H1 (cell line): ENCODE measurements around the gene CHST3. TPM values are rescaled to one million over a fixed set of nuclear protein-coding genes. Genes with fewer than 3 reads are reported as not detected.

ENCODE experiments used
- CTCF ChIA-PET: fragments of 300-600 bp; sonication (Branson Sonifier 250); formaldehyde crosslinking; loops from one replicate; lab custom pipeline; 2021; ENCODE audit not compliant: partially characterized antibody; lab: Charles Lee
- POLR2A ChIA-PET: fragments of 300-600 bp; sonication (Branson Sonifier 250); formaldehyde crosslinking; loops from one replicate; lab custom pipeline; 2021; ENCODE audit warnings: inconsistent platforms; ENCODE audit not compliant: partially characterized antibody; lab: Charles Lee
- DNase-seq, 2 experiments: peaks; one replicate each; pipeline versions ENCODE4 v3.0.0 to v3.0.0-alpha.2; 2010 to 2022; ENCODE audit warnings: low spot score in 2 of 2, low read depth in 1 of 2, mixed read lengths in 1 of 2
- FAIRE-seq: peaks from 2 replicates; lab custom pipeline; 2011; peaks lifted over from hg19 to GRCh38; lab: Jason Lieb, UNC
- H2AFZ ChIP-seq: 2 replicates; pipeline ENCODE4 v1.8.1; 2012; ENCODE audit warnings: low read length, inconsistent platforms
- H2AK5ac ChIP-seq: 2 replicates; pipeline ENCODE4 v1.6.1; 2013; ENCODE audit warnings: low read depth, low read length
- H2BK120ac ChIP-seq: replicated peaks from 2 replicates; pipeline ENCODE3; 2013; ENCODE audit warnings: low read depth, low read length, inconsistent platforms
- H2BK12ac ChIP-seq: 2 replicates; pipeline ENCODE4 v1.6.1; 2013; ENCODE audit warnings: low read depth, low read length
- H2BK15ac ChIP-seq: 2 replicates; pipeline ENCODE4 v1.6.1; 2013; ENCODE audit warnings: low read length
- H2BK20ac ChIP-seq: 2 replicates; pipeline ENCODE4 v1.6.1; 2013; ENCODE audit warnings: low read length
- H2BK5ac ChIP-seq: 2 replicates; pipeline ENCODE4 v1.6.1; 2013; ENCODE audit warnings: low read depth, low read length
- H3K14ac ChIP-seq: 2 replicates; pipeline ENCODE4 v1.6.1; 2013; ENCODE audit warnings: inconsistent platforms; ENCODE audit not compliant: insufficient read length
- H3K18ac ChIP-seq: 2 replicates; pipeline ENCODE4 v1.6.1; 2013; ENCODE audit warnings: low read length; ENCODE audit errors: extremely low read depth
- H3K23ac ChIP-seq: 2 replicates; pipeline ENCODE4 v1.6.1; 2013; ENCODE audit warnings: inconsistent platforms; ENCODE audit not compliant: insufficient read length
- H3K23me2 ChIP-seq: 2 replicates; pipeline ENCODE4 v1.6.1; 2013; ENCODE audit warnings: low read depth, low read length
- H3K27ac ChIP-seq: 2 replicates; pipeline ENCODE4 v1.6.1; 2011; ENCODE audit warnings: low read depth, low read length, inconsistent platforms
- H3K27me3 ChIP-seq, 4 experiments: replicated peaks in 1 of 4; 1 replicate in 1 of 4; 2 replicates in 3 of 4; pipeline versions ENCODE4 v1.6.1 to v1.8.1; 2011 to 2013; ENCODE audit warnings: low read length in 3 of 4, mild to moderate bottlenecking in 3 of 4, inconsistent platforms in 2 of 4, mixed read lengths in 2 of 4, moderate library complexity in 1 of 4; ENCODE audit not compliant: control insufficient read depth in 3 of 4, insufficient read depth in 3 of 4; ENCODE audit errors: extremely low read depth in 1 of 4
- H3K36me3 ChIP-seq, 4 experiments: 2 replicates each; pipeline versions ENCODE4 v1.6.1 to v1.8.1; 2011 to 2013; ENCODE audit warnings: mild to moderate bottlenecking in 4 of 4, low read length in 3 of 4, moderate library complexity in 2 of 4, control low read depth in 1 of 4, inconsistent platforms in 1 of 4; ENCODE audit not compliant: insufficient read depth in 4 of 4, control insufficient read depth in 2 of 4
- H3K4ac ChIP-seq: replicated peaks from 2 replicates; pipeline ENCODE3; 2013; ENCODE audit warnings: low read length, low read depth, mixed read lengths, inconsistent platforms; ENCODE audit not compliant: insufficient read length
- H3K4me1 ChIP-seq, 4 experiments: replicated peaks in 1 of 4; 1 replicate in 1 of 4; 2 replicates in 3 of 4; pipeline versions ENCODE4 v1.6.1 to v1.8.1; 2011 to 2013; ENCODE audit warnings: low read length in 3 of 4, inconsistent platforms in 2 of 4, mixed read lengths in 1 of 4; ENCODE audit not compliant: insufficient read depth in 4 of 4, control insufficient read depth in 3 of 4
- H3K4me2 ChIP-seq, 2 experiments: 2 replicates each; pipeline versions ENCODE4 v1.6.1 to v1.8.1; 2011 to 2013; ENCODE audit warnings: low read depth in 2 of 2, low read length in 2 of 2, control low read depth in 1 of 2, inconsistent platforms in 1 of 2, mild to moderate bottlenecking in 1 of 2; ENCODE audit not compliant: insufficient read depth in 1 of 2
- H3K4me3 ChIP-seq, 4 experiments: fragments of 200-600, 300-600 bp in 1 of 4; sonication (generic), shearing (Covaris generic), sonication (Bioruptor Twin) in 1 of 4; 2 replicates each; pipeline versions ENCODE4 v1.5.1 to v1.8.1; 2011 to 2016; ENCODE audit warnings: low read length in 4 of 4, low read depth in 3 of 4, control low read depth in 2 of 4, inconsistent platforms in 2 of 4, mild to moderate bottlenecking in 2 of 4, mixed read lengths in 1 of 4, moderate library complexity in 1 of 4; ENCODE audit not compliant: insufficient read depth in 2 of 4; ENCODE audit errors: extremely low read depth in 1 of 4
- H3K56ac ChIP-seq: replicated peaks from 2 replicates; pipeline ENCODE3; 2013; ENCODE audit warnings: low read depth, mild to moderate bottlenecking, mixed read lengths, low read length, inconsistent platforms; ENCODE audit not compliant: insufficient read length
- H3K79me1 ChIP-seq: 2 replicates; pipeline ENCODE4 v1.6.1; 2013; ENCODE audit warnings: low read depth, low read length, control low read depth
- H3K79me2 ChIP-seq, 2 experiments: 2 replicates each; pipeline versions ENCODE4 v1.6.1 to v1.8.1; 2012 to 2013; ENCODE audit warnings: low read length in 2 of 2, mild to moderate bottlenecking in 2 of 2, inconsistent platforms in 1 of 2; ENCODE audit not compliant: insufficient read depth in 2 of 2, control insufficient read depth in 1 of 2
- H3K9ac ChIP-seq, 4 experiments: replicated peaks in 1 of 4; 1 replicate in 1 of 4; 2 replicates in 3 of 4; pipeline versions ENCODE4 v1.6.1 to v1.8.1; 2011 to 2013; ENCODE audit warnings: low read depth in 3 of 4, low read length in 3 of 4, control low read depth in 2 of 4, mild to moderate bottlenecking in 2 of 4, moderate library complexity in 2 of 4, inconsistent platforms in 1 of 4; ENCODE audit errors: extremely low read depth in 1 of 4
- H3K9me3 ChIP-seq, 2 experiments: 2 replicates each; pipeline versions ENCODE4 v1.6.1 to v1.8.1; 2012 to 2013; ENCODE audit warnings: mild to moderate bottlenecking in 2 of 2, moderate library complexity in 2 of 2, control low read depth in 1 of 2, inconsistent platforms in 1 of 2, low read depth in 1 of 2, low read length in 1 of 2, mixed read lengths in 1 of 2; ENCODE audit not compliant: insufficient read depth in 2 of 2
- H4K20me1 ChIP-seq, 2 experiments: replicated peaks in 1 of 2; 2 replicates each; pipeline versions ENCODE3 to v1.8.1; 2011 to 2013; ENCODE audit warnings: inconsistent platforms in 2 of 2, low read length in 2 of 2, mild to moderate bottlenecking in 1 of 2; ENCODE audit not compliant: insufficient read depth in 2 of 2, control insufficient read depth in 1 of 2
- H4K5ac ChIP-seq: 2 replicates; pipeline ENCODE4 v1.6.1; 2013; ENCODE audit warnings: low read length, low read depth, mixed read lengths, inconsistent platforms; ENCODE audit not compliant: insufficient read length
- H4K8ac ChIP-seq: 2 replicates; pipeline ENCODE4 v1.8.0; 2013; ENCODE audit warnings: mild to moderate bottlenecking, moderate library complexity, low read length, inconsistent platforms; ENCODE audit not compliant: insufficient read depth; ENCODE audit errors: extremely low read depth
- H4K91ac ChIP-seq: replicated peaks from 2 replicates; pipeline ENCODE3; 2013; ENCODE audit warnings: low read length, mixed read lengths, inconsistent platforms; ENCODE audit not compliant: insufficient read length
- USF2 ChIP-seq: IDR thresholded peaks from 2 replicates; pipeline ENCODE4 v1.6.1; 2011; ENCODE audit warnings: low read length, improper control_type of control experiment
- WGBS, 2 experiments: shearing (Covaris generic) in 1 of 2; methylation state at CpG; one replicate each; pipeline versions ENCODE4 v1.1.6 to v1.1.7; 2013 to 2015; ENCODE audit warnings: low lambda C conversion rate in 2 of 2, mixed read lengths in 2 of 2, inconsistent platforms in 1 of 2, low coverage in 1 of 2, missing lambda C conversion rate in 1 of 2; ENCODE audit not compliant: insufficient replicate concordance in 2 of 2, insufficient coverage in 1 of 2, insufficient read length in 1 of 2; ENCODE audit errors: extremely low coverage in 1 of 2, missing lambda C conversion rate in 1 of 2; 5-methylcytosine and 5-hydroxymethylcytosine counted together
- polyA plus RNA-seq, 7 experiments: library from polyadenylated mRNA; depleted of rRNA in 3 of 7; stranded (reverse) in 5 of 7; unstranded in 2 of 7; fragments of >200 nt in 5 of 7; fragments of 200-250 nt in 2 of 7; gene quantifications; 1 replicate in 5 of 7; 2 replicates in 1 of 7; 4 replicates in 1 of 7; pipeline versions ENCODE4 v1.2.1 to v1.2.3, GENCODE V29; 2011 to 2013; ENCODE audit warnings: missing spikeins in 2 of 7, mixed read lengths in 2 of 7
- total RNA-seq: library from RNA; stranded (reverse); fragmentation: NEBNext Ultra II Directional; extraction: Animal tissue kit (Norgen Biotek cat#: 25700); gene quantifications from 2 replicates; pipeline ENCODE4 v1.2.1, GENCODE V29; 2021

The CHST3 gene
- total and polyA plus RNA-seq, 2 of the 8 experiments (the other 6 are each of a cell fraction or from before 2014, with no cell fraction given), result 2.0 to 5.8 TPM

- Histone ChIP-seq H2AK5ac (no peak overlapping the region), H2BK15ac (no peak overlapping the region), H4K8ac (no peak overlapping the region), H2BK20ac (no peak overlapping the region), H3K4me1 (no peaks in the 10 kb centered on the region), H3K18ac (no peak overlapping the region), H3K4me3 (no peak overlapping the region), H2BK12ac (no peak overlapping the region), H3K23ac (no peak overlapping the region), H3K79me2 (no peaks in the 10 kb centered on the region), H3K27me3 (no peaks in the 10 kb centered on the region), H3K27ac (no peak overlapping the region), H2BK120ac (no peak overlapping the region), H3K56ac (no peak overlapping the region), H3K4ac (no peak overlapping the region), H3K9me3 (peaks cover 5 to 7% of the 10 kb centered on the region in 2 experiments; a peak in 3 of 4 replicates), H4K20me1 (no peaks in the 10 kb centered on the region), H3K14ac (no peak overlapping the region), H3K23me2 (no peaks in the 10 kb centered on the region), H3K36me3 (no peaks in the 10 kb centered on the region), H3K4me2 (no peak overlapping the region), H2AFZ (0 out of 2 replicates have a peak overlapping the region, but pooled peaks have one; percentile 15), H4K5ac (no peak overlapping the region), H3K79me1 (no peaks in the 10 kb centered on the region), H4K91ac (no peak overlapping the region), H2BK5ac (no peak overlapping the region), H3K9ac (no peak overlapping the region)
- no peak for TF ChIP-seq USF2
- DNase-seq (no peak), FAIRE-seq (no peak)
- 97% methylated on average over 4 of the region's 4 CpGs; no CpG with 5 or more reads in 1 of the 2 experiments for WGBS, 2 experiments
- POLR2A ChIA-PET, result no interaction called here
- CTCF ChIA-PET, result interaction anchor here (0.9 to 2.3 kb wide), 4 partner anchors 16 to 43 kb away, joined by 3 to 10 read pairs (median 5); no protein-coding TSS in a partner anchor
Measured at GRCh38 chr10:71939304-71939703, 24.9 kb upstream of the CHST3 start.
